CD14-positive monocyte (primary cell): ENCODE measurements around the gene HSPH1. TPM values are rescaled to one million over a fixed set of nuclear protein-coding genes. Genes with fewer than 3 reads are reported as not detected.
"Not testable (repeated sequence)": the region's sequence is repeated elsewhere in the genome, so short reads cannot be mapped to it uniquely, and the experiment has no call there.

Experiments used
- DNase-seq, 3 donors: peaks; one replicate each; pipeline ENCODE4 v3.0.0-alpha.2; 2011 to 2022
- H2AFZ ChIP-seq: 2 replicates; pipeline ENCODE4 v1.6.0; 2012; ENCODE audit warnings: mild to moderate bottlenecking, low read depth, low read length, inconsistent platforms; ENCODE audit not compliant: insufficient read depth, poor library complexity, severe bottlenecking
- H3K27ac ChIP-seq, 2 donors: 1 replicate in 1 of 2; 2 replicates in 1 of 2; pipeline ENCODE4 v1.5.1; 2012 to 2013; ENCODE audit warnings: low read length in 2 of 2, control low read depth in 1 of 2, inconsistent platforms in 1 of 2, low read depth in 1 of 2, mild to moderate bottlenecking in 1 of 2
- H3K27me3 ChIP-seq, 2 donors: one replicate each; pipeline versions ENCODE4 v1.6.0 to v1.6.1; 2011 to 2013; ENCODE audit warnings: low read length in 2 of 2; ENCODE audit not compliant: control insufficient read depth in 2 of 2, insufficient read depth in 2 of 2
- H3K36me3 ChIP-seq, 2 donors: replicated peaks in 1 of 2; 1 replicate in 1 of 2; 2 replicates in 1 of 2; pipeline versions ENCODE4 v1.5.1 to v1.6.1; 2012 to 2013; ENCODE audit warnings: low read length in 2 of 2, control low read depth in 1 of 2, inconsistent platforms in 1 of 2, mild to moderate bottlenecking in 1 of 2; ENCODE audit not compliant: insufficient read depth in 2 of 2, control insufficient read depth in 1 of 2
- H3K4me1 ChIP-seq, 2 donors: 1 replicate in 1 of 2; 2 replicates in 1 of 2; pipeline versions ENCODE4 v1.5.1 to v1.6.1; 2012 to 2013; ENCODE audit warnings: low read length in 2 of 2, control low read depth in 1 of 2, inconsistent platforms in 1 of 2, mild to moderate bottlenecking in 1 of 2, moderate library complexity in 1 of 2; ENCODE audit not compliant: insufficient read depth in 2 of 2, control insufficient read depth in 1 of 2
- H3K4me2 ChIP-seq: replicated peaks from 2 replicates; pipeline ENCODE3; 2012; ENCODE audit warnings: low read length, moderate library complexity, mild to moderate bottlenecking; ENCODE audit not compliant: poor library complexity, severe bottlenecking; ENCODE audit errors: extremely low read depth
- H3K4me3 ChIP-seq, 3 experiments: fragments of 200-600 bp in 1 of 3; sonication (generic) in 1 of 3; replicated peaks in 1 of 3; 1 replicate in 2 of 3; 2 replicates in 1 of 3; pipeline ENCODE4 v1.5.1; 2011 to 2013; ENCODE audit warnings: low read length in 3 of 3, mild to moderate bottlenecking in 3 of 3, control low read depth in 2 of 3, low read depth in 2 of 3, inconsistent platforms in 1 of 3, moderate library complexity in 1 of 3
- H3K79me2 ChIP-seq: 2 replicates; pipeline ENCODE4 v1.6.0; 2012; ENCODE audit warnings: mild to moderate bottlenecking, control low read depth, inconsistent platforms, low read length, moderate library complexity; ENCODE audit not compliant: insufficient read depth
- H3K9ac ChIP-seq: 2 replicates; pipeline ENCODE4 v1.6.0; 2017; ENCODE audit warnings: low read length, mild to moderate bottlenecking; ENCODE audit not compliant: insufficient read depth, poor library complexity, severe bottlenecking
- H3K9me3 ChIP-seq, 2 donors: replicated peaks in 1 of 2; 1 replicate in 1 of 2; 2 replicates in 1 of 2; pipeline versions ENCODE4 v1.5.1 to v1.6.1; 2012 to 2013; ENCODE audit warnings: low read length in 2 of 2, control low read depth in 1 of 2; ENCODE audit not compliant: control insufficient read depth in 1 of 2, insufficient read depth in 1 of 2
- H4K20me1 ChIP-seq: 2 replicates; pipeline ENCODE4 v1.6.0; 2012; ENCODE audit warnings: mild to moderate bottlenecking, low read length, control low read depth, moderate library complexity; ENCODE audit not compliant: insufficient read depth
- H3K27ac Mint-ChIP-seq, 7 donors: one replicate each; pipeline ENCODE4 v1.8.0; 2020; ENCODE audit warnings: mild to moderate bottlenecking in 7 of 7, mixed read lengths in 7 of 7, moderate library complexity in 6 of 7, inconsistent platforms in 2 of 7
- H3K27me3 Mint-ChIP-seq, 3 donors: one replicate each; pipeline ENCODE4 v1.8.0; 2021 to 2022; ENCODE audit warnings: low read depth in 3 of 3, mild to moderate bottlenecking in 3 of 3, mixed read lengths in 3 of 3, moderate library complexity in 3 of 3, inconsistent platforms in 1 of 3
- H3K36me3 Mint-ChIP-seq, 2 donors: one replicate each; pipeline ENCODE4 v1.8.0; 2020; ENCODE audit warnings: mixed read lengths in 2 of 2, inconsistent platforms in 1 of 2, mild to moderate bottlenecking in 1 of 2
- H3K4me1 Mint-ChIP-seq: one replicate; pipeline ENCODE4 v1.8.0; 2020; ENCODE audit warnings: mild to moderate bottlenecking, mixed read lengths
- H3K4me3 Mint-ChIP-seq, 2 donors: one replicate each; pipeline ENCODE4 v1.8.0; 2020; ENCODE audit warnings: mild to moderate bottlenecking in 2 of 2, mixed read lengths in 2 of 2, moderate library complexity in 1 of 2
- H3K9me3 Mint-ChIP-seq, 7 donors: one replicate each; pipeline ENCODE4 v1.8.0; 2020 to 2022; ENCODE audit warnings: mixed read lengths in 7 of 7, mild to moderate bottlenecking in 6 of 7, moderate library complexity in 6 of 7, inconsistent platforms in 2 of 7
- WGBS: methylation state at CpG from one replicate; pipeline ENCODE4 v1.1.5; 2013; ENCODE audit warnings: missing lambda C conversion rate; ENCODE audit not compliant: insufficient coverage; 5-methylcytosine and 5-hydroxymethylcytosine counted together
- intact Hi-C, 2 donors: fragments of 100-400 bp; cut with micrococcal nuclease; formaldehyde crosslinking; loops; one replicate each; pipeline versions ENCODE4 v1.15.0 to v1.15.1; 2023
- polyA plus RNA-seq, 3 donors: library from polyadenylated mRNA; depleted of rRNA in 1 of 3; unstranded in 2 of 3; stranded (reverse) in 1 of 3; fragments of 300-500 nt in 2 of 3; fragments of >200 nt in 1 of 3; fragmentation: Illumina TruSeq in 2 of 3; gene quantifications; 1 replicate in 2 of 3; 2 replicates in 1 of 3; pipeline ENCODE4 v1.2.3, GENCODE V29; 2012 to 2021
- TF ChIP-seq, protein P1 (sequence below): fragments of 200-600 bp; IDR thresholded peaks from one replicate; pipeline ENCODE4 v1.8.0; 2022; ENCODE audit warnings: antibody characterized with exemption, mild to moderate bottlenecking

Gene HSPH1
- polyA plus RNA-seq, 3 donors, result 7.4 to 11.3 (median 9.1) TPM

DNA sequence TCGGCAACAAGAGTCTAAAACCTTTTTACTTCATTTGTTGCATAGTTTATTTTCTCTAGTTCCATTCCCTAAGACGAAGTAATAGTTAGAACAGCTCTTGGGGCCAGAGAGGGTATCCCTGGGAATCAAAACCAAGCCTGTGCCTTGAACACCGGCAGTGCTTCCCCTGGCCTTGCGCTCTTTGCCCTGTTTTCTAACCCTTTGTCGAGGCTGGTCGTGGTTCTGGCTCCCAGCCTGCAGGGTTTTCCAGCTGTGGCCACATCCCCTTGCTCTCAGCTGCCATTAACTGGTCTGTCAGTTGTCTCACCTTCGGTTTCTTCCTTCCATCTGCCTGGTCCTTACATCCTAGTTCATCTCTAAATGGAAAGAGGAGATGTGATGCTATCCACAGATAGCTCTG is 61.0 kb downstream of the HSPH1 start:
- Histone ChIP-seq H3K9ac (no peak overlapping the region), H3K4me1 (no peaks in the 10 kb centered on the region), H4K20me1 (no peaks in the 10 kb centered on the region), H3K9me3 (no peaks in the 10 kb centered on the region), H3K4me2 (no peak overlapping the region), H3K79me2 (no peaks in the 10 kb centered on the region), H2AFZ (no peak overlapping the region), H3K36me3 (no peaks in the 10 kb centered on the region), H3K27ac (no peak overlapping the region), H3K27me3 (no peaks in the 10 kb centered on the region), H3K4me3 (no peak overlapping the region)
- TF ChIP-seq, protein P1, sequence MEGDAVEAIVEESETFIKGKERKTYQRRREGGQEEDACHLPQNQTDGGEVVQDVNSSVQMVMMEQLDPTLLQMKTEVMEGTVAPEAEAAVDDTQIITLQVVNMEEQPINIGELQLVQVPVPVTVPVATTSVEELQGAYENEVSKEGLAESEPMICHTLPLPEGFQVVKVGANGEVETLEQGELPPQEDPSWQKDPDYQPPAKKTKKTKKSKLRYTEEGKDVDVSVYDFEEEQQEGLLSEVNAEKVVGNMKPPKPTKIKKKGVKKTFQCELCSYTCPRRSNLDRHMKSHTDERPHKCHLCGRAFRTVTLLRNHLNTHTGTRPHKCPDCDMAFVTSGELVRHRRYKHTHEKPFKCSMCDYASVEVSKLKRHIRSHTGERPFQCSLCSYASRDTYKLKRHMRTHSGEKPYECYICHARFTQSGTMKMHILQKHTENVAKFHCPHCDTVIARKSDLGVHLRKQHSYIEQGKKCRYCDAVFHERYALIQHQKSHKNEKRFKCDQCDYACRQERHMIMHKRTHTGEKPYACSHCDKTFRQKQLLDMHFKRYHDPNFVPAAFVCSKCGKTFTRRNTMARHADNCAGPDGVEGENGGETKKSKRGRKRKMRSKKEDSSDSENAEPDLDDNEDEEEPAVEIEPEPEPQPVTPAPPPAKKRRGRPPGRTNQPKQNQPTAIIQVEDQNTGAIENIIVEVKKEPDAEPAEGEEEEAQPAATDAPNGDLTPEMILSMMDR, result no peak
- intact Hi-C loops, result no loop called here
- DNase-seq, result no peak
- 69% methylated on average over 3 of the region's 7 CpGs for WGBS
- Mint-ChIP-seq H3K4me1 (no peaks in the 10 kb centered on the region), H3K27ac (no peak overlapping the region), H3K4me3 (no peak overlapping the region), H3K36me3 (no peaks in the 10 kb centered on the region), H3K27me3 (peaks cover 16 to 27% (median 20%) of the 10 kb centered on the region in 3 donors), H3K9me3 (peaks cover 0 to 4% (median 0%) of the 10 kb centered on the region in 7 donors)

DNA sequence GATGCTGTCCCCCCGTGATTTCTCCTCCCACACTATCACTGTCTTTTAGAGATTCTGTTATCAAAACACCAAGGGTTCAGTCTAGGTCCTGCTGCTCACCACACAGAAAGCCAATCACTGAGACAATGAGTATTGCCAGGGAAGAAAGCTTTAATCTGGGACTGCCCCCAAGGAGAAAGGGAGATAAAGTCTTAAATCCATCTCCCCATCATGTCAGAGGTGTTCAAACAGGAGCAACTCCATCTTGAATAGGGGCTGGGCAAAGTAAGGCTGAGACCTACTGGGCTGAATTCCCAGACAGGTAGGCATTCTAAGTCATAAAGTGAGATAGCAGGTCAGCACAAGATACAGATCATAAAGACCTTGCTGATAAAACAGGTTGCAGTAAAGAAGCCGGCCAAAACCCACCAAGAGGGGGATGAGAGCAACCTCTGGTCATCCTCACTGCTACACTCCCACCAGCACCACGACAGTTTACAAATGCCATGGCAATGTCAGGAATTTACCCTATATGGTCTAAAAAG is 63.7 kb downstream of the HSPH1 start:
- H3K4me1 Mint-ChIP-seq, H3K4me3 ChIP-seq, H3K36me3 ChIP-seq, H3K4me3 Mint-ChIP-seq, intact Hi-C loops, H3K79me2 ChIP-seq, H2AFZ ChIP-seq, H4K20me1 ChIP-seq, H3K4me2 ChIP-seq, H3K36me3 Mint-ChIP-seq, DNase-seq, H3K27me3 ChIP-seq, H3K27ac Mint-ChIP-seq, H3K9me3 ChIP-seq, H3K27ac ChIP-seq, H3K9ac ChIP-seq, H3K4me1 ChIP-seq, H3K9me3 Mint-ChIP-seq: not testable (repeated sequence)
- peaks cover 16 to 25% (median 19%) of the 10 kb centered on the region in 3 donors for H3K27me3 Mint-ChIP-seq
- 50% methylated on average over 2 of the region's 3 CpGs for WGBS
